NCI-H1694 (cell line): ENCODE measurements around the gene EIF3L.

Source experiments
- DNase-seq: peaks from one replicate; lab custom pipeline; 2025; lab: John Stamatoyannopoulos, UW

The EIF3L gene

DNA sequence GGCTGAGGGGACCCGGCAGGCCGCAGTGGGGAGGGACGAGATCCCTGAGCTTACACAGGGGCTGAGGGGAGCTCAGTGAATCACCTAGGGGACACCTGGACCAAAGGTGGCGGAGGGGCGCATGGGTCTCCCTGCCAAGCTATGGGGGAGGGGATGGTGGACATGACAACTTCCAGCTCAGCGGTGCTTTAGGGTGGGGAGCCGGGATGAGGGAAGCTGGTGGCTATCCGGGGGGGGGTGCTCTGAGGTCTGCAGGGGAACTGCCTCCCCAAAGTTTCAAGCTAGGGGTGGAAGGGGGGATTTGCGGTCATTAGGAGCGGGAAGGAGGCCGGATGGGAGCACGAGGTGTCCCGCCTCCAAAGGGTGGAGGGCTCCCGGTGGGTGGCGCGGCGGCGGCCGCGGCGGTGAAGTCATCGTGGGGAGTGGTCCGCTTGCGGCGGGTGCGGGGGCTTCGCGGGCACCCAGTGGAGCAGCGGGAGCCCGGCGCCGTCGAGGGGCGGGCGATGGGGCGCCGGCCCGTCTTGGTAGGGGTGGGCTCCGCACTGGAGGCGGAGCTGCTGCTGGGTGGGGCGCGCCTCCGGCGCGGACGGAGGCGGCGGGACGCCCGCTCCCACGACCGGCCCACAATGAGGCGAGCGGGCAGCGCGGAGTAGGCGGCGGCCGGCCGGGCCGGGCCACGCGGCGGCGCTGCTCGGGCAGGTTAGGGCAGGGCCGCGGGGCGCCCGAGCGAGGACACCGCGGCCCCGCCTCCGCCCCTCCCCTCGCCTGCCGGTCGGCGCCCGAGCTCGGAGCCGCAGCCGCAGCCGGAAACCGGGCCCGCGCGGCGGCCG is 56.5 kb downstream of the EIF3L start, which contains the start of gene MICALL1:
MICALL1 (plus strand) TSS at position 764 of the 830 bp plus-strand sequence. CDS start 126 bp downstream, outside the sequence.
- DNase-seq = no peak

GRCh38 chr22:37906364-37907008 is 57.3 kb downstream of the EIF3L start:
- no peak for DNase-seq

GRCh38 chr22:37907036-37907954 is 58.1 kb downstream of the EIF3L start:
- DNase-seq = no peak

GRCh38 chr22:37909766-37910165 is 60.5 kb downstream of the EIF3L start:
- no peak for DNase-seq

DNA sequence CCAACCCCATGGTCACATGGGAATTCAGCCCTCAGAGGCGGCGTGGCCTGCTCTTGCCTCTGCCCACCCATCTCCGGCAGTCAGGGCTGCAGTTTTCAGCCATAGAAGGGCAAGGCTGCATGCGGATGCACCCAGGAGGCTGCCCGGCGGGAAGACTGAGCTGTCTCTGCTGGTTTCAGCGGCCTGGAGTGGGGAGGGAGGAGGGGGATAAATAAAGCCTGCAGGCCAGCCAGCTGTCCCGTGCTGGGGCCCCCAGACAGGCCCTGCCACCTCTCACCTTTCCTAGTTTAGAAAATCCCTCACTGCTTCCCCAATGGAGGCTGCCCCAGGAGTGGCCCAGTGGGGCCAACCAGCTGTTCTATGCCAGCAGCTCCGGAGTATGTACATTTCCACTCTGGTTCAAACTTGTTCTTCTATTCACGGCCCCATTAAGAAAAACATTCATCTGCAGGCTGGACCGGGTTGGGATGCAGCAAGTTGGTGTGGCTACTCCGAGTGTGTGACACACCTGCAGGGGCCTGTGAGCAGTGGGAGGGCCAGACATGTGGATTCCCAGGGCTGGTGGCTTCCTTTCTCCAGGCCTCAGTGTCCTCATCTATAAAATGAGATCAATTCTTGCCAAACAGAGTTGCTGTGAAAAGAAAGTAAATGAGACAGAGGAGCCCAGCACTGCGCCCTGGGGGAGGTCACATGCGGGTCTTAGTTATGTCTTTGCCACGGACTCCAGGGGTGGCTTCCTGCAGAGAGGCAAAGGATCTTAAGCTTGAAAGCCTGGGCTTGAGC is 61.9 kb downstream of the EIF3L start:
- DNase-seq = no peak

GRCh38 chr22:37911697-37912096 is 62.5 kb downstream of the EIF3L start:
- no peak for DNase-seq

GRCh38 chr22:37912171-37912570 is 63.0 kb downstream of the EIF3L start:
- no peak for DNase-seq

DNA sequence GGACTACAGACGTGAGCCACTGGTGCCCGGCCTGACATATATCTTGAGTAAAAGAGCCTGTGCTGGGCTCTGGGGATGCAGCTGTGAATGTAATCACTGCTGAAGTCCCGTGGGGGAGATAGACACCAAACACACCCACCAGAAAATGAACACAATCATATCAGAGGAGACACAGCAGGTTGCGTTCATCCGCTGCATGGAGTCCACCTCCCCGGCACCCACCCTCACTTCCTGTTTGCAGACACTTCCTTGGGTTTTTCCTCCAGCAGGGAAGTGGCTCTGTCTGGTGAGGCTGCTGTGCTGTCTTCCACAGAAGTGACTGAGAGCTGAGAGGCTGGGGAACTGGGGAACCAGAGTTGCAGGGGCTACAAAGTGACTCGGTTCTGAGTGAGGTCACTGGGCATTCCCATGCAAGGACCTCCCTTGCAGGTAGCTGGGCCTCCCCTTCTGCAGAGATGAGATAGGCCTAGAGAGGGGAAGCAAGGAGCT is 64.1 kb downstream of the EIF3L start:
- DNase-seq = no peak

DNA sequence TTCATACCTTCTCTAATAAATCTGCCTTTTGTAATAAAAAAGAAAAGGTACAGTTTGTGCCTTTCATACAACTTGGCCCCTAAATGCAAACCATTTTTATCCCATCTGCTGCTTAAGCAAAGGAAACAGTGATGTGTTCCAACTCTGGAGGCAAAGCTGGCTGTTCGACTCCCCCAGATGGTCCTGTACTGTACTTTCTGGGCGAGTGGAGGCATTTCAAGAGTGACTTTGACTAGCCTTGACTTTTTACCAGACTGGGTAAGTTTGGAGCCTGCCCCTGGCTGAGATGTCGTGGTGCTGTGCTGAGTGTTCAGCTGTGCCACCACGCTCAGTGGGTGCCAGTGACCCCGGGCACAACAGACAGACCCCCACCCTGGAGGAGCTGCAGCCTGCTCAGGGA is 67.1 kb downstream of the EIF3L start:
- DNase-seq = no peak

DNA sequence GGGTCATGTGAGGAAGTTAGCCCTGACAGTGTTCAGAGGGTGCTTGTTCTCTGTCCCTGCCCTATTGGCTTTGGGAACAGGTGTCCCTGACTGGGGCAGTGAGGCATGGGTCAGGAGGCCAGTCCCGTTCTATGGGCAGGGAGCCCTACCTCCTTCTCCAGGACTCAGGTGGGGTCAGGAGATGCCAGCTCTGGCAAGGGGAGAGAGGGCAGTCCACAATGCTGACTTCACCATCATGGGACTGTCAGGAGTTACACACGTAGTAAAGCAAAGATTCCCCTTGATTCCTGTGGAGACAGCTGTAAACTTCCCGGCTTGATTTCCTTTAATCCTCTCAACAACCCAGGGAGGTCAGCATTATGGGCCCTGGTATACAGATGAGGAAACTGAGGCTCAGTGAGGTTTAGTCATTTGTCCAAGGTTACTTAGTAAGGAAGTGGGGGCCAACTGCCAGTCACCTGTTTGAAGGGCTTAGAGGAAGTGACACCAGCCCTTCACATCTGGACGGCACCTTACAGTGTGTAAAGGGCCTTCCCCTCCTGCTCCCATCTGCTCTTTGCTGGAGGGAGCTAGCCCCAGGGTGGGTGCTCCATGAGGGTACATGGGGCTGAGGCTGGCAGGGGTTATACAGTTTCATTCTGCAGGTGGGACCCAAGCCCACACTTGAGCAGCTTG is 68.8 kb downstream of the EIF3L start:
- DNase-seq = no peak

- DNase-seq = no peak
Observed at GRCh38 chr22:37918580-37919270, 69.5 kb downstream of the EIF3L start.

GRCh38 chr22:37920126-37920525 is 70.9 kb downstream of the EIF3L start:
- no peak for DNase-seq

DNA sequence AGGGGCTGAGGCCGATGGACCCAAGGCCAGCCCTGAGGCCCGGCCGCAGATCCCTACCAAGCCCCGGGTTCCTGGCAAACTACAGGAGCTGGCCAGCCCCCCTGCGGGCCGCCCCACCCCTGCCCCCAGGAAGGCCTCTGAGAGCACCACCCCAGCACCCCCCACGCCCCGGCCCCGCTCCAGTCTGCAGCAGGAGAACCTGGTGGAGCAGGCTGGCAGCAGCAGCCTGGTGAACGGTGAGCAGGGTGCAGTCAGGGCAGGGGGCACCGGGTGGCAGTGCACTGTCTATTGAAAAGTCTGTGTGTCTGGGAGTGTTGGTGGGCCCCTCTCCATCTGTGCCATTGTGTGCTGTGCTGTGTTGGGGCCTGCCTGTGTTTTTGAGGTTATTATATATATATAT is 73.0 kb downstream of the EIF3L start:
- DNase-seq = peak; percentile 9

GRCh38 chr22:37923927-37924326 is 74.7 kb downstream of the EIF3L start:
- no peak for DNase-seq

- DNase-seq = no peak
Observed at GRCh38 chr22:37924386-37925065, 75.3 kb downstream of the EIF3L start.

DNA sequence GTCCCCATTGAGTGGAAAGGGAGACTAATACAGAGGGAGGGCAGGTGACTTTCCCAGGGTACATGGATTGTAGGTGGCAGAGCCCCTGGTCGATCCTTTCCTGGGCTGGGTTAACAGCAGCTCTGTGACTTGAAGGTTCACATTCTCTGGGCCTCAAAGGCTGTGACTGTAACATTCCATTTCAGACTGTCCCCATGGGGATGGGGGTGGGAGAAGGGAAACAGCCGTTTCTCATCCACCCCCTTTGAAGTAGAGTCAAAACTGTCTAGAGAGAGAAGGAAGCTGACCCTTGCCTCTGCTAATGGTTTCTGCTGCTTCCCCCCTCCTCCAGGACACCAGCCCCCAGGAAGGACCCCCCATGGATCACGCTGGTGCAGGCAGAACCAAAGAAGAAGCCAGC is 76.1 kb downstream of the EIF3L start:
- no peak for DNase-seq

- DNase-seq = no peak
Observed at GRCh38 chr22:37925767-37926166, 76.5 kb downstream of the EIF3L start.

- DNase-seq = no peak
Observed at GRCh38 chr22:37926358-37926757, 77.1 kb downstream of the EIF3L start.

DNA sequence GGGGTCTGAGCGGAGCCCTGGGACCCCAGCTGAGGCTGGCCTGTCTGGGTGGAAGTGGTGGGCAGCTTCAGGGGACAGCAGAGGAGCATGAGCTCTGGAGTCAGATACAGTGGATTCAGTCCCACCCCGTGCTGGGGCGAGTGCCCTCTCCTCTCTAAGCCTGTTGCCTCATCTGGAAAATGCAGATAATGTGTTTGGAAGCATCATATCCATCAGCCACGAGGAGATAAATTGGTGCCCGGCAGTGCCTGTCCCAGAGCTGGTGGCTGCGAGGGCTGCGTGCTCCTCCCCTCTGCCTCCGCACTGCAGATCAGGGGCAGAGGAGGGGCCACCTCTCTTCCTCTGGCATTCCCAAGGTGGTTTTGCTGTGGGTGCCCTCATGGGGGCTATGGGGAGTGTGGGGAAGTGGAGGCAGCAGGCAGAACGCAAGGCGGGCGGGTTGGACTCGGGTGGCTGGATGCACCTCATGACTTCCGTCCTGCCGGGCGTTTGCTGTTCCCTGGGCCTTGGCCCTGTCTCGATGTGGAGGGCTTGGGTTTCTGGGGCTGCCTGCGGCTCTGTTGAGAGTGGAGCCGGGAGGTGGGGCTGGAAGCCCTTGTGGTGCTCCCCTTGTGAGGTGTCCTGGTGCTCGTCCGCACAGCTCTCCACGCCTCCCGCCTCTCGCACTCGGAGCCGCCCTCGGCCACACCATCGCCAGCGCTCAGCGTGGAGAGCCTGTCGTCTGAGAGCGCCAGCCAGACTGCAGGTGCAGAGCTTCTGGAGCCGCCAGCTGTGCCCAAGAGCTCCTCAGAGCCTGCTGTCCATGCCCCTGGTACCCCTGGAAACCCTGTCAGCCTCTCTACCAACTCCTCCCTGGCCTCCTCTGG is 77.8 kb downstream of the EIF3L start:
- no peak for DNase-seq
